H9 (cell line): ENCODE results near the gene GNAI1. TPM values are rescaled to one million over a fixed set of nuclear protein-coding genes. Genes with fewer than 3 reads are reported as not detected.

Experiments
- DNase-seq: peaks from one replicate; pipeline ENCODE4 v3.0.0-alpha.2; 2017
- H2AFZ ChIP-seq: one replicate; pipeline ENCODE4 v1.6.1; 2013; ENCODE audit warnings: mild to moderate bottlenecking, low read length, control low read depth, moderate library complexity
- H2AK5ac ChIP-seq: 2 replicates; pipeline ENCODE4 v1.6.1; 2013; ENCODE audit warnings: low read length, control low read depth, mixed read lengths; ENCODE audit not compliant: insufficient read length
- H2BK120ac ChIP-seq: one replicate; pipeline ENCODE4 v1.6.1; 2013; ENCODE audit warnings: low read depth, mild to moderate bottlenecking, low read length, control low read depth, inconsistent platforms; ENCODE audit not compliant: poor library complexity, severe bottlenecking
- H2BK12ac ChIP-seq: 2 replicates; pipeline ENCODE4 v1.6.1; 2013; ENCODE audit warnings: low read length, control low read depth, mixed read lengths, low read depth; ENCODE audit not compliant: insufficient read length
- H2BK15ac ChIP-seq: 2 replicates; pipeline ENCODE4 v1.6.1; 2013; ENCODE audit warnings: low read depth, low read length, control low read depth
- H2BK20ac ChIP-seq: one replicate; pipeline ENCODE4 v1.6.1; 2013; ENCODE audit warnings: low read depth, mild to moderate bottlenecking, low read length, control low read depth, inconsistent platforms; ENCODE audit not compliant: poor library complexity, severe bottlenecking
- H2BK5ac ChIP-seq: 2 replicates; pipeline ENCODE4 v1.6.1; 2013; ENCODE audit warnings: low read length, control low read depth, mixed read lengths; ENCODE audit not compliant: insufficient read length
- H3K14ac ChIP-seq: 2 replicates; pipeline ENCODE4 v1.6.1; 2013; ENCODE audit warnings: low read length, control low read depth; ENCODE audit not compliant: insufficient read depth
- H3K18ac ChIP-seq: 2 replicates; pipeline ENCODE4 v1.6.1; 2013; ENCODE audit warnings: low read depth, mild to moderate bottlenecking, mixed read lengths, low read length, control low read depth; ENCODE audit not compliant: insufficient read length
- H3K23ac ChIP-seq: 2 replicates; pipeline ENCODE4 v1.6.1; 2013; ENCODE audit warnings: low read length, control low read depth, mixed read lengths, low read depth; ENCODE audit not compliant: insufficient read length
- H3K23me2 ChIP-seq: 2 replicates; pipeline ENCODE4 v1.6.1; 2013; ENCODE audit warnings: low read depth, mild to moderate bottlenecking, mixed read lengths, low read length, control low read depth; ENCODE audit not compliant: insufficient read length, poor library complexity, severe bottlenecking
- H3K27ac ChIP-seq: 2 replicates; pipeline ENCODE4 v1.5.1; 2013; ENCODE audit warnings: low read length, control low read depth, mixed read lengths, low read depth; ENCODE audit not compliant: insufficient read length
- H3K27me3 ChIP-seq: 2 replicates; pipeline ENCODE4 v1.6.1; 2013; ENCODE audit warnings: low read length, control low read depth, inconsistent platforms; ENCODE audit not compliant: insufficient read depth
- H3K4ac ChIP-seq: 2 replicates; pipeline ENCODE4 v1.6.1; 2013; ENCODE audit warnings: low read depth, mild to moderate bottlenecking, control low read depth, inconsistent platforms, low read length, moderate library complexity
- H3K4me1 ChIP-seq: 2 replicates; pipeline ENCODE4 v1.6.1; 2013; ENCODE audit warnings: low read length, control low read depth, inconsistent platforms; ENCODE audit not compliant: insufficient read depth
- H3K4me2 ChIP-seq: 2 replicates; pipeline ENCODE4 v1.6.1; 2013; ENCODE audit warnings: low read length, control low read depth, mixed read lengths; ENCODE audit not compliant: insufficient read length, insufficient read depth
- H3K56ac ChIP-seq: 2 replicates; pipeline ENCODE4 v1.6.1; 2013; ENCODE audit warnings: low read depth, mild to moderate bottlenecking, mixed read lengths, low read length, control low read depth; ENCODE audit not compliant: insufficient read length
- H3K79me1 ChIP-seq: 2 replicates; pipeline ENCODE4 v1.6.1; 2013; ENCODE audit warnings: low read depth, mild to moderate bottlenecking, moderate library complexity, low read length, control low read depth, inconsistent platforms; ENCODE audit not compliant: insufficient read depth, poor library complexity, severe bottlenecking
- H3K79me2 ChIP-seq: 2 replicates; pipeline ENCODE4 v1.6.1; 2013; ENCODE audit warnings: low read length, control low read depth, inconsistent platforms; ENCODE audit not compliant: insufficient read depth
- H3K9ac ChIP-seq: 2 replicates; pipeline ENCODE4 v1.6.1; 2013; ENCODE audit warnings: low read length, control low read depth, mixed read lengths; ENCODE audit not compliant: insufficient read length; ENCODE audit errors: extremely low read depth
- H3K9me3 ChIP-seq: one replicate; pipeline ENCODE4 v1.6.1; 2013; ENCODE audit warnings: low read depth, low read length, inconsistent platforms; ENCODE audit not compliant: control insufficient read depth
- H3T11ph ChIP-seq: one replicate; pipeline ENCODE4 v1.6.1; 2013; ENCODE audit warnings: mild to moderate bottlenecking, low read length, control low read depth, inconsistent platforms
- H4K20me1 ChIP-seq: one replicate; pipeline ENCODE4 v1.6.1; 2013; ENCODE audit not compliant: control insufficient read depth, insufficient read length, insufficient read depth
- H4K5ac ChIP-seq: 2 replicates; pipeline ENCODE4 v1.6.1; 2013; ENCODE audit warnings: low read depth, mild to moderate bottlenecking, mixed read lengths, low read length, control low read depth; ENCODE audit not compliant: insufficient read length
- H4K8ac ChIP-seq: replicated peaks from 2 replicates; pipeline ENCODE4 v1.6.1; 2013; ENCODE audit warnings: low read length, control low read depth, mixed read lengths, low read depth; ENCODE audit not compliant: insufficient read length
- H4K91ac ChIP-seq: 2 replicates; pipeline ENCODE4 v1.6.1; 2013; ENCODE audit warnings: low read depth, mild to moderate bottlenecking, moderate library complexity, mixed read lengths, low read length, control low read depth; ENCODE audit not compliant: insufficient read length
- H3K27ac Mint-ChIP-seq, 3 experiments: 2 replicates in 2 of 3; 3 replicates in 1 of 3; pipeline ENCODE4 v1.8.0; 2020 to 2021; ENCODE audit warnings: mixed read lengths in 3 of 3, mild to moderate bottlenecking in 1 of 3, moderate library complexity in 1 of 3
- H3K27me3 Mint-ChIP-seq: 2 replicates; pipeline ENCODE4 v1.8.0; 2021; ENCODE audit warnings: low read depth, mild to moderate bottlenecking, moderate library complexity, mixed read lengths
- H3K36me3 Mint-ChIP-seq, 3 experiments: 2 replicates in 2 of 3; 3 replicates in 1 of 3; pipeline ENCODE4 v1.8.0; 2020 to 2021; ENCODE audit warnings: low read depth in 3 of 3, mixed read lengths in 3 of 3; ENCODE audit not compliant: insufficient read depth in 1 of 3
- H3K4me1 Mint-ChIP-seq, 2 experiments: 2 replicates each; pipeline ENCODE4 v1.8.0; 2020; ENCODE audit warnings: mixed read lengths in 2 of 2
- H3K4me3 Mint-ChIP-seq, 2 experiments: 2 replicates in 1 of 2; 3 replicates in 1 of 2; pipeline ENCODE4 v1.8.0; 2020 to 2021; ENCODE audit warnings: mild to moderate bottlenecking in 2 of 2, mixed read lengths in 2 of 2, moderate library complexity in 1 of 2
- H3K9me3 Mint-ChIP-seq, 2 experiments: 2 replicates in 1 of 2; 3 replicates in 1 of 2; pipeline ENCODE4 v1.8.0; 2020; ENCODE audit warnings: mild to moderate bottlenecking in 2 of 2, mixed read lengths in 2 of 2, moderate library complexity in 1 of 2
- WGBS: extraction: QIAGEN DNeasy Blood & Tissue Kit; methylation state at CpG from one replicate; pipeline ENCODE4 v1.1.7; 2013; ENCODE audit warnings: missing lambda C conversion rate, low lambda C conversion rate, mixed read lengths; ENCODE audit not compliant: insufficient read length; ENCODE audit errors: extremely low coverage; 5-methylcytosine and 5-hydroxymethylcytosine counted together
- total RNA-seq: library from RNA; stranded (reverse); gene quantifications from 2 replicates; pipeline ENCODE4 v1.2.1, GENCODE V29; 2021
- TF ChIP-seq, protein P1 (sequence below): fragments of 200-600 bp; sonication (generic); conservative IDR thresholded peaks from 3 replicates; pipeline ENCODE4 v1.8.0; 2021; ENCODE audit warnings: antibody characterized with exemption, mild to moderate bottlenecking

Gene GNAI1
- total RNA-seq, 1 experiment from 2014 or later = 14.1 TPM

DNA sequence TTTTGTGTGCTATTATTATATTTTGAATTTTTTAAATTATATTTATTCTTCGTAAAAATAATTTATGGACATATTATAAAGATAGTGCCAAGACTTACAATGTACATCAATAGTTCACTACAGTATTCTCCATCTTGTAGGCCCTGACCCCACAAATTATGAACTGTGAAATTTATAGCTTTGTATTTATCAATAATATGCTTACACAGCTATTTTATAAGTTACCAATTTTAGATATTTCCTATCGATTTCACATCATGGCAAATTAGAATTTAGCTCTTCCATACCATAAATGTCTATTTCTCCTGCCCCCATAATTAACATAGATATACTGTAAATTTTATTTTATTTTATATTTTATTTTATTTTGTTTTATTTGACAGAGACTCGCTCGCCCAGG lies 34.4 kb upstream of the GNAI1 start:
- Histone ChIP-seq H3K9me3 (no peaks in the 10 kb centered on the region), H3T11ph (no peak overlapping the region), H3K23ac (no peak overlapping the region), H4K5ac (no peak overlapping the region), H3K27me3 (no peaks in the 10 kb centered on the region), H3K4me1 (no peaks in the 10 kb centered on the region), H2BK15ac (no peak overlapping the region), H3K27ac (no peak overlapping the region), H2AK5ac (no peak overlapping the region), H4K20me1 (no peaks in the 10 kb centered on the region), H3K18ac (no peak overlapping the region), H3K56ac (no peak overlapping the region), H3K14ac (no peak overlapping the region), H3K9ac (no peak overlapping the region), H4K8ac (no peak overlapping the region), H3K79me2 (no peaks in the 10 kb centered on the region), H3K79me1 (no peaks in the 10 kb centered on the region), H2AFZ (no peak overlapping the region), H2BK20ac (no peak overlapping the region), H2BK5ac (no peak overlapping the region), H4K91ac (no peak overlapping the region), H3K4ac (no peak overlapping the region), H3K23me2 (no peaks in the 10 kb centered on the region), H2BK12ac (no peak overlapping the region), H2BK120ac (no peak overlapping the region), H3K4me2 (no peak overlapping the region)
- no CpG with 5 or more reads among the region's 4 CpGs for WGBS
- no peaks in the 10 kb centered on the region for H3K36me3 Mint-ChIP-seq
- TF ChIP-seq, protein P1, sequence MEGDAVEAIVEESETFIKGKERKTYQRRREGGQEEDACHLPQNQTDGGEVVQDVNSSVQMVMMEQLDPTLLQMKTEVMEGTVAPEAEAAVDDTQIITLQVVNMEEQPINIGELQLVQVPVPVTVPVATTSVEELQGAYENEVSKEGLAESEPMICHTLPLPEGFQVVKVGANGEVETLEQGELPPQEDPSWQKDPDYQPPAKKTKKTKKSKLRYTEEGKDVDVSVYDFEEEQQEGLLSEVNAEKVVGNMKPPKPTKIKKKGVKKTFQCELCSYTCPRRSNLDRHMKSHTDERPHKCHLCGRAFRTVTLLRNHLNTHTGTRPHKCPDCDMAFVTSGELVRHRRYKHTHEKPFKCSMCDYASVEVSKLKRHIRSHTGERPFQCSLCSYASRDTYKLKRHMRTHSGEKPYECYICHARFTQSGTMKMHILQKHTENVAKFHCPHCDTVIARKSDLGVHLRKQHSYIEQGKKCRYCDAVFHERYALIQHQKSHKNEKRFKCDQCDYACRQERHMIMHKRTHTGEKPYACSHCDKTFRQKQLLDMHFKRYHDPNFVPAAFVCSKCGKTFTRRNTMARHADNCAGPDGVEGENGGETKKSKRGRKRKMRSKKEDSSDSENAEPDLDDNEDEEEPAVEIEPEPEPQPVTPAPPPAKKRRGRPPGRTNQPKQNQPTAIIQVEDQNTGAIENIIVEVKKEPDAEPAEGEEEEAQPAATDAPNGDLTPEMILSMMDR = no peak
- H3K27ac Mint-ChIP-seq = no peak overlapping the region
- H3K4me3 Mint-ChIP-seq = no peak overlapping the region
- no peaks in the 10 kb centered on the region for H3K27me3 Mint-ChIP-seq
- peaks cover 5% of the 10 kb centered on the region in 2 experiments; a peak in 3 of 4 replicates for H3K4me1 Mint-ChIP-seq
- DNase-seq = no peak
- H3K9me3 Mint-ChIP-seq = peaks cover 0 to 3% of the 10 kb centered on the region in 2 experiments; a peak in 1 of 5 replicates
